Measurements from ENCODE around the gene ADGRL1.
"Not testable (repeated sequence)": the region's sequence is repeated elsewhere in the genome, so short reads cannot be mapped to it uniquely, and the experiment has no call there.

The ADGRL1 gene

DNA sequence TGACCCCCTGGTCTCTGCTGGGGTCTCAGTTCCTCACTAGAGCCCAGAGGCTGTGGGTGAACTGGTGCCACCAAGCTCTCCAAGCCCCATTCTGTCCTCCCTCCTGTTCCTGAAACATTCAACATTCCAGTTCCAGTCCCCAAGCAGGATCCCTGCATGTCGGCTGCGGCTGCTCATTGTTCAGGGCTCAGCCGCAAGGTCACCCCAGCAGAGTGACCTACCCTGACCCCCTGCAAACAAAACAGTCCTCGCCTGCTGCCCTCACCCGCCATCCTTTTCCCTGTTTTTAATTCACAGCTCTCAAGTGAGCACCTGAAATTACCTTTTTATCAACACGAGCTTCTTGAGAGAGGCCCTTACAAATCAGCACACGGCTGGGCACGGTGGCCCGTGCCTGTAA is 19.3 kb downstream of the ADGRL1 start:
- DNase-seq: not testable (repeated sequence)

DNA sequence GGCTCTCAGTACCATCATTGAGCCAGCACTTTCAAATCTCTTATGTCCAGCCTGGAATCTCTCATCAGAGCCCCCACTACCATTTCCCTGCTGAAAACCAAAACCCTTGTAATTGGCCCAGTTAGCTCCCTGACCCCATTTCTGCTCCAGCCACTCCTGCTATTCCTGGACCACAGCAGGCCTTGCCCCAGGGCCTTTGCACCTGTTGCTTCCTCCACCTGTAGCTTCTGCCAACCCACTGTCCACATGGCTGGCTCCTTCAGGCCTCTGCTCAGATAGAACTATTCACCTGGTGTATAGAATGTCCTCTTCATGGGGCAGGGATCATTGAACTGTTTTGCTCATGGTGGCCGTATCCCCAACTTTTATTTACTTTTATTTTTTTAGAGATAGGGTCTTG is 20.3 kb downstream of the ADGRL1 start:
- not testable (repeated sequence) for DNase-seq

DNA sequence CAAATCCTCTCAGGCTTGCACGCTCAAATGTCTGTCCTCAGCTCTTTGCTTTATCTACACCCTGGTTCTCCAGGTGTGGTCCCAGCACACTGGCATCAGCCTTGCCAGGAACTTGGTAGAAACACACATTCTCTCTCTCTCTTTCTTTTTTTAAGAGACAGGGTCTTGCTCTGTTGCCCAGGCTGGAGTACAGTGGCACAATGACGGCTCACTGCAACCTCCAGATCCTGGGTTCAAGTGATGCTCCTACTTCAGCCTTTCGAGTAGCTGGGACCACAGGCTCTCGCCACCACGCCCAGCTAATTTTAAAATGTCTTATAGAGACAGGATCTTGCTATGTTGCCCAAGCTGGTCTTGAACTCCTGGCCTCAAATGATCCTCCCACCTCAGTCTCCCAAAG is 20.8 kb downstream of the ADGRL1 start:
- DNase-seq: no peak

DNA sequence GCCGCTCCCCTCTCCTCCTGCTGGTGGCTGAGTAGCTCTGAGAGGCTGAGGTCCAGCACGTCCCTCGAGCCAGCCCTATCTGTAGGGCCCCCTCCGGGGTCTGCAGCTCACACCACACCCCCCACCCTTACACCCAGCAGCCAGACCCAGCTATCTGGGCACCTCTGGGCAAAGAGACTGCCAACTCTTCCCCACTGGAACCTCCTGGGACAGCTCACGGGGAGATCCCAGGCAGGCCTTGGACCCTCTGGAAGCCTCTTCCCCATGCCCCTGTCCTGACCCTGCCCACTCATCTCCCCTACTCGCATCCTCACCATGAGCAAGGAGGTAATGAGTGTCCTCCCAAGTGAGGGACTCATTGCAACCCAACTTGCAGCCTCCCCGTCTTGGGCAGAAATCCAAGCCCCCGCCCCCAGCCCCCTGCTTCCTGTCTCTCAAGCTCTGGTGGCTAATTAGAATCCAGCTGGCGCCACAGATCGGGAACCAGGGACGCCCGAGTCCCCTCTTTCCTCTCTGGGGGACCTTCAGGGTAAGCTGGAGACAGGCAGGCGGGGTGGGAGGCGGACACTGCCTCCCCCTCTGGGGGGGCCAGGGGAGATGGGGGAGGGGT is 22.1 kb downstream of the ADGRL1 start:
- no peak for DNase-seq

DNA sequence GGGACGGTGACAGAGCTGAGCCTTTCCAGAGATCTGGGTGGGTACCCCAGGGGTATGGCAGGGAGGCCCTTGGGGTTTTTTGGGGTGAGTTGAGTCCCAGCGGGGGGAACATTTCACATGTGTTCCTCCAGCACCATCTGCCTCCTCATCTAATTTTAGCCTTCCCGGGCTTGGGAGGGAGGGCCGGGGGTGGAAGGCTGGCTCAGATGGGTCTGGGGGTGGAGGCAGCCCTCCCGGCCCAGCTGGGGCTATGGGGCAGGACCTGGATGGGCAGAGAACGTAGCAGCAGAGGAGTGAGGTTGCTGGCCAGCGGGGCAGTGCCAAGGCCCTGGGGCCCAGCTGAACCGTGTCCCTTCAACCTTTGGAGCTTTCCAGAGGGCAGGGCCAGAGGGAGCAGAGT is 23.5 kb downstream of the ADGRL1 start:
- no peak for DNase-seq

DNA sequence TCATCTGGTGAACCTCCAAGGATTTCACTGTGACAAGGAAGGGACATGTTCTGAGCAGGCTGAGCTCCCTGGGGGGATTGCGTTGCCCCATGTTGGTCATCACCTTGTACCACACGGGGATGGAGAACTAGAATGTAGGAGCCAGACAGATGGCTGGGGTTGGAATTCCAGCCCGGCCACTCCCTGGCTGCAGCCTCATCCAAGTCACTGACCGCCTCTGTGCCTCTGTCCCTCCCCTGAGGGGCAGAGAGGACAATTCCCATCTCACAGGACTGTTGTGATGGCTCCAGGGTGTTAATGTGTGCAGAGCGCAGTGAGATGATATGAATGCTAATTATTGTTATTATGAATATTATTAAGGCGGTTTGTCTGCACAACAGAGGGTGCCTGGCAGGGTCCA is 24.1 kb downstream of the ADGRL1 start:
- DNase-seq: no peak

DNA sequence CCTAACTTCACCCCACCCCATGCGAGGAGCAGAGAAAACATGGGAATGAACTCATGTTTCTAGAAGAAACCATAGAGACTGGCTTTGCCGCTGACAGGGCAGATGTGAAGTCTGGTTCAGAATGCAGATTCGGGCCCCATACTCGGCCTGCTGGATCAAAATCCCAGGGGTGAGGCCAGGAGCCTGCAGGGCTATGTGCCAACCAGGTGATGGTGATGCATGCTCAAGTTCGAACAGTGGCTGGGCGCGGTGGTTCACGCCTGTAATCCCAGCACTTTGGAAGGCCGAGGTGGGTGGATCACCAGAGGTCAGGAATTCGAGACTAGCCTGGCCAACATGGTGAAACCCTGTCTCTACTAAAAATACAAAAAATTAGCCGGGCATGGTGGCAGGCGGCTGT is 24.8 kb downstream of the ADGRL1 start:
- DNase-seq: not testable (repeated sequence)

DNA sequence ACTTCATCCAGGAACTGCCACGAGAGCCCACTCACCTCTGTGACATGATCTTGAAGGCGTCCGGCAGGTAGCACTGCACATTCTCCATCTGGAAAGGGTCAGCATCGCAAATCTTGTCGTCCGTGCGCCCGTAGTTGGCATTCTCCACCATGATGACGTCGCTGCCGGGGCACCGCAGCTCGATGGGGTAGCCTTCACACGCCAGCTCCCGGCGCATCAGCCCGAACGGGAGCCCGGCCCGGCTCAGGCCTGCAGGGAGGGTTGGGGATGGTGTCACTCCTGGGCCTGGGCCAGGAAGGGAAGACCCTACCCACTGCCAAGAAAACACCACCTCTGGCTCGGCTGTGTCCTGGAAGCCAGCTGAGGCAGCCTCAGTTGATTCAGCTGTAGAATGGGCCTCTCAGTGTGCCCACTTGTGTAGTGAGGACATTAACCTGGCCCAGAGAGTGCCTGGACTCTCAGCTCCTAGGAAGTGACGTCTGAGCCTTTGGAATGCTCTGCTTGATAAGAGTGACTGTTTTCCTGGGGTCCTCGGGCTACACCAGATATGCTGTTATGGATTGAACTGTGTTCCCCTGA is 28.4 kb downstream of the ADGRL1 start:
- DNase-seq: no peak

DNA sequence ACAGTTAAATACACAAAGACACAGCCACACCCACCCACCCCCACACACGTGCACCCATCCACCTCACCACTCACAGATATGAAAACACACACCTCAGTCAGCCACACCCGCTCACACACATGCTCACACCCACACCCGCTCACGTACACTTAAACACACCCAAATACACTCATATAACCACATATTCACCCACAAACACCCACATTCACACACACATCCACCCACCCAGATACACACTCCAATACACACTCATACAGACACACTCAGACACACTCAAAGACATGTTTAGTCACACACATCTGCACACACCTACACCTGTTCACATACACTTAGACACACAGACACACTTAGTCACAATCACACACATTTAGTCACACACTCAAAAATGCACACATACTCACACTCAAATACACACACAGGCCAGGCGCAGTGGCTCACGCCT is 30.6 kb downstream of the ADGRL1 start:
- DNase-seq: no peak

DNA sequence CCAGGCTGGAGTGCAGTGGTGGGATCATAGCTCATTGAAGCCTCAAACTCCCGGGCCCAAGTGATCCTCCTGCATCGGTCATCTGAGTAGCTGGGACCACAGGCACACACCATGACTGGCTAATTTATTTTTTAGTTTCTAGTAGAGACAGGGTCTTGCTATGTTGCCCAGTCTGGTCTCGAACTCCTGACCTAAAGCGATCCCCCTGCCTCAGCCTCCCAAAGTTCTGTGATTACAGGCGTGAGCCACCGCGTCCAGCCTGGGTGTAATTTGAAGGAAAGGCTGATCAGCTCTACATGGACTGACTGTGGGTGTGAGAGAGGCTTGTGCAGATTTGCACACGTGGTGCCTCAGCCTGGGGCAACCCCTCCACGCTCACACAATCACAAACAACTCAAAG is 31.1 kb downstream of the ADGRL1 start:
- no peak for DNase-seq

DNA sequence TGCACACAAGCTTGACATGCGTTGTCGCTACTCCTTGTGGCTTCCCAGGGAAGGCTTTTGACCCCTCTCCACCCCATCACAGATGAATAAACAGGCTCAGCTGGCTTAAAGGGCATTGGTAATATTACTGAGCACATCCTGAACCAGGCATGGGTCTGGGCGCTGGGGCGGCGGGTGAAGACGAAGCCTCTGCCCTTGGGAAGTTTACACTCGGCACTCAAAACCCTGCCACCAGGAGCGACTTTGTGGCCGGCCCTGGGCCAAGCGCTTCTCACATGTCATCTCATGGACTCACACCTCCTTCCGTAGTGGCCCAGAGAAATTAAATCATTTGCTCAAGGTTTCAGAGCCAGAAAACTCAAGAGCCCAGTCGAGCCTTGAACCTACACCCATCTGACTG is 37.0 kb downstream of the ADGRL1 start:
- DNase-seq: no peak

DNA sequence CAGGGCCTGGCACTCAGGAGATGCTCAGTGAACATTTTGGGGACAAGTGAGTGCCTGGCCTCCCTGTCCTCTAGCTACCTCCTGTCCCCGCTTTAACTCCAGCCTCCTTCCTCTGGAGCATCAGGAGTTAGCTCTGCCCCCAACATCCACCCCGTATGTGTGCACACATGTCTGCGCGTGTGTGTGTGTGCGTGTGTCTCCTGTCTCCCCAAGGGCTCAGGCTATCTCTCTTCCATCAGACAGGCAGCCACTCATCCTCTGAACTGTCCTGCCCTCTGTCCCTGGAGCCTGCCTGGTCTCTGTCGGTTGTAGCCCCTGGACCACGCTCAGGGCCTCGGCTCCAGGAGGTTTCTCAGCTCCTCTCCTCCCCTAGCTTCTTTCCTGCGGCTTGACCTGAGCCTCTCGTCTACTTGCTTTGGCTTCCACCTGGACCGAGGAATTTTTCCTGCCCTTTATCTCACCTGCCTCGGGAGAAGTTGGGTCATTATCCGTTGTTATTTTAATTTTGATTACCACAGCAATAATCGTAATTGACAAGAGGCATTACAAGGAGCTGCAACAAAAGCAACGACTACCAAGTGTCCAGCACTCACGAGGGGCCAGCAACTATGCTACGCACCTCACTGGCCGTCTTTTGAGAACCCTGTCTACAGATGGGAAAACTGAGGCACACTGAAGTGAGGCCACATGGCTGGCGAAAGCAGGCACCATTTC is 37.6 kb downstream of the ADGRL1 start:
- DNase-seq: no peak

DNA sequence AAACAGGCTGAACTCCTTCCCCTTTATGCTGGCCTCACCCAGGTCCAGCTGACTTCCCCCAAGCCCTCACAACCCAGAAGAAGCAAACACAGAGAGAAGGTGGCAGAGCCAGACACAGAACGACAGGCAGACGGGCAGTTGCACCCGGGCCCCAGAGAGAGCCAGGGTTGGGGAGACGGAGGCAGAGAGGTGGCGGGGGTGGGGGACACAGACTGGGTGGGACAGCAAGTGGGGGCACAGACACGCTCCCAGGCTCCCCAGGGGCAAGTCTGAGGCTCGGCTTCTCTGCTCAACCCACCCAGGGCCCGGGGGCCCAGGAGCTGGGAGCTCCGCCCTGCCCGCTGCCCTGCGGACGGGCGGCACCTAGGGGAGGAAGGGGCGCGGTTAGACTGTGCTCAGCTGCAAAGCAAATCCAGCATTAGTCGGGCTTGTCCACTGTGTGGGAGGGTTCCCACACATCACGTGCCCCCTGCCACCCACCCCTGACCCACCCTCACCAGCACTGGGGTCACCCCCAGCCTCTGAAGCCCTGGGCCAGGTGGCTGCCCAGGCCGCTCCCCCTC is 38.3 kb downstream of the ADGRL1 start:
- DNase-seq: no peak

DNA sequence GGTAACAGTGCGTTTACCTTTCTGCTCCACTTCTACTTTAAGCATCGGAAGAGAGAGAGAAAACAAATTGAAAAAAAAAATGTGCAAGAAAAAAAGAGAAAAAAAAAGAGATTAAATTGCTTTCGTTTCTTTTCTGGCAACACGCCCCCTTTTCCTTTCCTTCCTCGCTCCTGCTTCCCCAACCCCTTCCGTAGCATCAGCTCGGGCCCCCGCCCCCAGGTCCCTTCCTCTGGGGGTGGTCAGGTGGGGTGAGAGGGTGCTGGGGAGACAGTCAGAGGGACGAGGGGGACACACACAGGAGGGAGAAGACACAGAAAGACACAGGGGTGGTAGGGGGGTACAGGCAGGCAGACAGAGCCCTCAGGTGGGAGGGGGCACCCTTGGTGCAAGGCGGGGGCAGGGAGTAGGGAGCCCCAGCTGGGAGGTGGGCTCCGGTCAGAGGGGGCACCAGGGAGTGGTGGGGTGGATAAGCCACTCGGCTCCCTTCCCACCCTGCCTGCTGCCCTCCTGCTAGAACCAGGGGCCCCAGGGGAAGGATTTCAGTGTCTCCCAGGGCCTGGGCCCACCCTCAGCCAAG is 38.9 kb downstream of the ADGRL1 start:
- no peak for DNase-seq

DNA sequence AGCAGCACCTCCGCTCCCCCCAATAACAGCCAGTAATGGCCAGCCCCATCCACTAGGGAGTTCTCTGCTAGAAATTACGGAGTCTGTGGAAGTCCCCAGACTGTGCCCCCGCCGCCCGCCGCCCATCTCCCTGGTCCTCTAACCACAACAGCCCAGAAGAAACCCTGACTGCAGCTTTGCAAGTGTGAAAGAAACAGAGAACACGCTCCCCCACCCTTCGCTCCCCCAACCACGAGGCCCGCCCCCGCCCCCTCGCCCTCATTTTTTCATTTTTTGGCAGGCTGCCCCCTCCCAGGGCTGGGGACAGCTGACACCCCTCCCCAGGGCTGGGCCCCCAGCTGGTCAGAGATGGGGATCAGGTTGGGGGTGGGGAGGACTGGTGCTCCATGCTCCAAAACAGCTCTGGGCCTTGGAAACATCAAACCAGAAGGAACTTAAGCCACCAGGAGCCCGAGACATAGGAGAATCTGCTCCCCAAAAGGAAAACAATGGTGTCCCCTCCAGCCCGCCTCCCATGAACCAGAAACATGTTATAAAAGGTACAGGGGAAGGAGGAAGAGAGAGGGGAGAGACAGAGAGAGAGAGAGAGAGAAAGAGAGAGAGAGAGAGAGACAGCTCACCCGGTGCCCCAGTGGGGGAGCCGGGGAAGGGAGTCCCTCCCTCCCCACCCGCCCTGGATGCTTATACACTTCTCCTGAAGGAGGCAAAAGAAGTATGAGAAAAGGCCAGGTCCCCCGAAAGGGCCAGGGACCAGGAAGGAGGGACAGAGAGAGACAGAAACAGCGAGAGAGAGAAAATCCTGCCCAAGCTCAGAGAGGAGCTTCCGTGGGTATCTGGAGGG is 39.8 kb downstream of the ADGRL1 start:
- DNase-seq: no peak

DNA sequence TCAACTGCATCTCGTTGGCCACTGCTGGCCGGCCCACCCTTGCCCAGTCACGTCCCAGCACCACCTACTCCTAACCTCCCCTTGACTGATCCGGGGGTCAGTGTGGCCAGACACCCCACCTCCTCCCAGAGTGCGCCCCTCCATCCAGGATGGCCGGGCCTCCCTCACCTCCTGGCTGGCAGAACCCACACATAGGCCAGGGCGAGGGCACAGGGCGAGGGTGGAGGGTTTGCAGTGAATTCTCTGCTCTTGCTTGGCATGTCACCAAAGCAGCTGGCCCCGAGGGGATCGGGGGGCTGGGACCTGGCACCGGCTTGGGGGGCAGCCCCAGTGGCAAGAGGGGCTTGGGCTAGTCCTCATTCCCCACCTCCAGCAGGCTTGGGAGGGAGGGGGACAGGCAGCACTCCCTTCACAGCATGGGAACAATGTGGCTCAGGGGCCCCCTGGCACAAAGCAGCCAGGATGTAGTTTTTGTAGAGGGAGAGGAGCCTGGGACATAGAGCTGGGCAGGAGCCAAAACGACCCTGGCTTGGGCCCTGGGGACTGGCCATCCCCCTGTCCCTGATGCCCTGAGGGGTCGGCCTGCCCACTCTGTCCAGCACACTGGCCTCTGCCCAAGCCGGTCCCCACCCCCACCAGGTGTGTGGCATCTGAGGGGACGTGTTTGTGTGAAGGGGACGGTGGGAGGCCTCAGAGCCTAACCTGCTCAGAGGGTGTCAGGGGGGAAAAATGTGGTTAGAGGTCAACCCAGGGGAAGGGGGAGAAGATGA is 41.1 kb downstream of the ADGRL1 start:
- DNase-seq: no peak

DNA sequence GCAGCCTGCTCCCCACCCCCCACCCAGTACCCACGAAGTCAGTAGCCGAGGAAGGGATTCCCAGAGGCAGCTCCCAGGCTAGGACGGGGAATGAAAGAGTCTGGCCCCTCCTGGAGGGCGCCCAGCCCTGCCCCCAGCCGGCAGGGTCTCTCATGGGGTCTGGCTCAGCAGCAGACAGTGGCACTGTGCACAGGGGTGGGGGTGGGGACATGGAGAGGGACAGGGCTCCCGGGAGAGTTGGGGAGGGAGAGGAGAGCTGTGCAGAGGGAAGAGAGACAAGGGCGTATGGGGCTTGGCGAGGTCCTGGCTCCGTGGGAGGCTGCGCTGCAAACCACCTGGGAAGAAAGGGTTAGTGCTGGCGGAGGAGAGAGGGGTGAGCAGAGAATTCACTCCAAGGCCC is 41.9 kb downstream of the ADGRL1 start:
- DNase-seq: no peak

DNA sequence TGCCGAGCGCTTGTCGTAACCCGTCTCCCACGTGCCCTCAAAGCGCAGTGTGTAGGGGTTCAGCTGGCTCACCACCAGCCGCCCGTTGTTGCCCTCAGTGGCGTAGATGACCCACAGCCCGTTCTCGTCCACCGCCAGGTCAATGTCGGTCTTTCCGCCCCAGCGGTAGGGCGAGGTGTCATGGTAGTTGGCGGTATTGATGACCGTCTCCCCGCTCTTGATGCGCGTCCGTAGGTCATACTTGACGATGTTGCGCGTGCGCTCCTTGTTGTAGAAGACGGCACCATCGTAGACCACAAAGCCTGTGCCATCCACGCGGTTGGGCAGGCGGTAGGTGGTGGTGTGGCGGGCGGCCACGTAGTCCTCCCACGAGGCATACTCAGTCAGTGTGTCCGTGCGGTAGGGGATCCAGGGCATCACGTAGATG is 43.1 kb downstream of the ADGRL1 start:
- no peak for DNase-seq

DNA sequence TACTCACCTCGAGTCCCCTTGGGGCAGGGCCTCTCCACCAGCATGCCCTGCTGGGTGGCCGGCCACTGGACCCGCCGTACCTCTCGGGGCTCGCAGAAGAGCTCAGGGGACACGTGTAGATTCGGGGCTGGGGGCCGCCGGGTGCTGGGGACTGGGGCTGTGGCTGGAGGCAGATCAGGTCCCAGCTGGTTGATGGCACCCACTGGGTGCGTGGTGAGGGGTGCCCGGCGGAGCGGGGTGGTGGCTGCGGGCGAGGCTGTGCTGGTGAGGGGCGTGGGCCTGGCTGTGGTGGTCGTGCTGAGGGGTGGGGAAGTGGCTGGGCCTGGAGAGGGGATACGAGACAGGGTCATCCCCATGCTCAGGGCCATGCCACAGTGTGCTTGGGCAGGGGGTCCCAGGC is 44.7 kb downstream of the ADGRL1 start:
- no peak for DNase-seq

DNA sequence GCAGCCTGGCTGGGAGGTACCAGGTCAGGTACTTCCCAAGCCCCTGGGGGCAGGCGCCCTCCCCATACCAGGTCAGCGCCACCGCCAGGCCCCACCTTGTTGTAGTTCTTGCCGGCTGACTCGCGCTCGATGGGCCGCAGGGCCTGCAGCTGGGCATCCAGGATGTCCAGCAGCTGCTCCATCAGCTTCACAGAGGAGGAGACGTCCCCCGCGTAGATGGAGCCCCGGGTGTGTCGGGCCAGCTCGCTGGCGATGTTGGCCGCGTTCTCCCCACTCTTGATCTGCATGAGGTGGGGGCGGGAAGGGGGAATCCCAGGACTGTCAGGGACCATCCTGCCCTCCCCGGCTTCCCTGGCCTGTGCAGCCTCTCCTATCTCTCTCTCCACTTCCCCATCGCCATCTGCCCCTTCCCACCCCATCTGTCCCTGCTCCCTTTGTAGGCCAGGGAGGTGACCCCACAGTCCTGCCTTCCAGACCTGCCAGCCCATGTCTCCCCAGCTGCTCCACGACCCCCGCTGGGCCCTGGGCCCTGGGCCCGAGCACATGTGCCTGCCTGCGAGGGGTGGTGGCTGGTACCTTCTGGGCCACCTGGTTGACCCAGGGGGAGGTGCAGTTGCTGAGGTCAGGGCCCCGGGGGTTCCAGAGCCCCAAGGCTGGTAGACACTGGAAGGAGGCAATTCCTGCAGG is 45.8 kb downstream of the ADGRL1 start:
- no peak for DNase-seq

DNA sequence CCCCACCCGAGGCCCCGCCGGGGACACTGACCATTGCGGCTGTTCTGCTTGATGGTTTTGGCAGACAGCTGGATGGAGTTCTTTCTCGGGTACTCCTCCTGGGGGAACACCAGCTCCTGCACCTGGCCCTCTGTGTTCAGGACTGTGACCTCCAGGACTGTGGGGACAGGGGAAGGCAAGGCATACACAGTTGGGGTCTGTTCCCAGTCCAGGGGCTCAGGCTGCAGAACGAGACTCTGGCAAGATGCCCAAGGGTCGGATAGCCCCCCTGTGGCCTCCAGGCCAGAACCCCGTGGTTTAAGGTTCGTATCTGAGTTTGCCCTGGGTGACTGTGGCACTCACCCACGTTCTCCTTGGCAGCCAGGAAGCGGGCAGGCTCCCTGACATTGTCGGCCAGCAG is 46.9 kb downstream of the ADGRL1 start:
- DNase-seq: no peak
